ENCODE data around the gene JUP.

DNA sequence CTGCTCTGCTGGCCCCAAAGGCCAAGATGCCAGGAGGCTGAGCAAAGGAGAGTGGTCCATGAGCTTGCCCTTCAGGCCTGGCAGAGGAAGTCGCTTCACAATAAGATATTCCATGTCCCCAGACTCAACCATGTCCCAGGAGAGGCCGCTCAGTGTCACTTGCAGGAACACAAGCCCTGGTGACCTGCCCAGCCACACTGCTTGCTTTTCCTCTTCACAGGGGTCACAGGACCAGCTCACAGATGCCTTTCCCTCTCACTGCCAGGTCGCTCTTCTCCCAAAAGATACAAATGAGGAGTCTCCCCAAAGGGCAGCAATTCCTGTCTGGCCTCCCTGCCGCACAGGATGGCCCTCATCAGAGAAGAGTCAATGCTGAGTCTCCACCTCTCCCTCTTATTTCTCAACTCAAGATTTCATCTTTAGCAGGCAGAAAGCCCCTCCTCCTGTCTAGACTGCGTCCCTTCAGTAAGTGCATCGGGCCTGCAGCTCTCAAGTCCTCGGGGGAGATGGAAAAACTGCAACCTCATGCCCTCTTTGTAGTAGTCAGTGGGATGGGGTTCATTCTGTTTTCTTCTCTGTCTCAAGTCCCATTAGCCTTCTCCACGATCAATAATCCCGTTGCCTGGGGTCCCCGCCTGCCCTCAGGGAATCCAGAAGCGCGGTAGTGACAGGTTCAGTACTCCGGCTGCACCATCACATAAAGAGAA lies 5.0 kb downstream of the JUP start:
- TF ChIP-seq, protein P1, sequence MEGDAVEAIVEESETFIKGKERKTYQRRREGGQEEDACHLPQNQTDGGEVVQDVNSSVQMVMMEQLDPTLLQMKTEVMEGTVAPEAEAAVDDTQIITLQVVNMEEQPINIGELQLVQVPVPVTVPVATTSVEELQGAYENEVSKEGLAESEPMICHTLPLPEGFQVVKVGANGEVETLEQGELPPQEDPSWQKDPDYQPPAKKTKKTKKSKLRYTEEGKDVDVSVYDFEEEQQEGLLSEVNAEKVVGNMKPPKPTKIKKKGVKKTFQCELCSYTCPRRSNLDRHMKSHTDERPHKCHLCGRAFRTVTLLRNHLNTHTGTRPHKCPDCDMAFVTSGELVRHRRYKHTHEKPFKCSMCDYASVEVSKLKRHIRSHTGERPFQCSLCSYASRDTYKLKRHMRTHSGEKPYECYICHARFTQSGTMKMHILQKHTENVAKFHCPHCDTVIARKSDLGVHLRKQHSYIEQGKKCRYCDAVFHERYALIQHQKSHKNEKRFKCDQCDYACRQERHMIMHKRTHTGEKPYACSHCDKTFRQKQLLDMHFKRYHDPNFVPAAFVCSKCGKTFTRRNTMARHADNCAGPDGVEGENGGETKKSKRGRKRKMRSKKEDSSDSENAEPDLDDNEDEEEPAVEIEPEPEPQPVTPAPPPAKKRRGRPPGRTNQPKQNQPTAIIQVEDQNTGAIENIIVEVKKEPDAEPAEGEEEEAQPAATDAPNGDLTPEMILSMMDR (IDR thresholded peaks at IDR 0.05; ENCODE audit: low read depth, low read length, missing input control) = no peak
- TF ChIP-seq, protein P2, sequence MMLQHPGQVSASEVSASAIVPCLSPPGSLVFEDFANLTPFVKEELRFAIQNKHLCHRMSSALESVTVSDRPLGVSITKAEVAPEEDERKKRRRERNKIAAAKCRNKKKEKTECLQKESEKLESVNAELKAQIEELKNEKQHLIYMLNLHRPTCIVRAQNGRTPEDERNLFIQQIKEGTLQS (IDR thresholded peaks at IDR 0.05) = no peak
- TF ChIP-seq, protein P3, sequence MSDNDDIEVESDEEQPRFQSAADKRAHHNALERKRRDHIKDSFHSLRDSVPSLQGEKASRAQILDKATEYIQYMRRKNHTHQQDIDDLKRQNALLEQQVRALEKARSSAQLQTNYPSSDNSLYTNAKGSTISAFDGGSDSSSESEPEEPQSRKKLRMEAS (IDR thresholded peaks at IDR 0.05) = no peak
- TF ChIP-seq TAF1 (conservative IDR thresholded peaks at IDR 0.05) = no peak
